ENCODE results near the gene DNAH8. TPM values are rescaled to one million over a fixed set of nuclear protein-coding genes. Genes with fewer than 3 reads are reported as not detected.

The DNAH8 gene, protein sequence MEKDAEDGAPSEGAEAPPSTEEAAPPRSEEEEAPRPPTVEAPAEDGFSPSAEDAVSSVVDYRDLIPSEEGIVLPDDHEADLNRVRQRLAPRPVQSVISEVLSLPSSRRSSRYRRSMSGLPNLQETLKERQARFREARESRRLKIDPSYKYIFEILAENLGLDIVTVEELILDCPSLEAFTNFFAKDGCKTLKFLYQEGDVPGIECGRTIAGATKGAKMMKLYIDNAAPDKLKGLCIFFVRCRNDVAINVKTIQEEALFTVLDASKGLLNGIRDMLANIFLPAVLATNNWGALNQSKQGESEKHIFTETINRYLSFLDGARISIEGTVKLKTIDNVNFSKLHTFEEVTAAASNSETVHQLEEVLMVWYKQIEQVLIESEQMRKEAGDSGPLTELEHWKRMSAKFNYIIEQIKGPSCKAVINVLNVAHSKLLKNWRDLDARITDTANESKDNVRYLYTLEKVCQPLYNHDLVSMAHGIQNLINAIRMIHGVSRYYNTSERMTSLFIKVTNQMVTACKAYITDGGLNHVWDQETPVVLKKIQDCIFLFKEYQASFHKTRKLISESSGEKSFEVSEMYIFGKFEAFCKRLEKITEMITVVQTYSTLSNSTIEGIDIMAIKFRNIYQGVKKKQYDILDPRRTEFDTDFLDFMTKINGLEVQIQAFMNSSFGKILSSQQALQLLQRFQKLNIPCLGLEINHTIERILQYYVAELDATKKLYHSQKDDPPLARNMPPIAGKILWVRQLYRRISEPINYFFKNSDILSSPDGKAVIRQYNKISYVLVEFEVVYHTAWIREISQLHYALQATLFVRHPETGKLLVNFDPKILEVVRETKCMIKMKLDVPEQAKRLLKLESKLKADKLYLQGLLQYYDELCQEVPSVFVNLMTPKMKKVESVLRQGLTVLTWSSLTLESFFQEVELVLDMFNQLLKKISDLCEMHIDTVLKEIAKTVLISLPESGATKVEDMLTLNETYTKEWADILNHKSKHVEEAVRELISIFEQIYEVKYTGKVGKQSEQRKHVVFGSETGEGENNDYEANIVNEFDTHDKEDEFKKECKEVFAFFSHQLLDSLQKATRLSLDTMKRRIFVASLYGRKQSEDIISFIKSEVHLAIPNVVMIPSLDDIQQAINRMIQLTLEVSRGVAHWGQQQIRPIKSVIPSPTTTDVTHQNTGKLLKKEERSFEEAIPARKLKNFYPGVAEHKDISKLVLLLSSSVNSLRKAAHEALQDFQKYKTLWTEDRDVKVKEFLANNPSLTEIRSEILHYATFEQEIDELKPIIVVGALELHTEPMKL (N-terminal part only)
- total RNA-seq (2021; fragmentation: NEBNext Ultra II Directional; extraction: Animal tissue kit (Norgen Biotek cat#: 25700)) = not detected
- long read RNA-seq = 0 reads

DNA sequence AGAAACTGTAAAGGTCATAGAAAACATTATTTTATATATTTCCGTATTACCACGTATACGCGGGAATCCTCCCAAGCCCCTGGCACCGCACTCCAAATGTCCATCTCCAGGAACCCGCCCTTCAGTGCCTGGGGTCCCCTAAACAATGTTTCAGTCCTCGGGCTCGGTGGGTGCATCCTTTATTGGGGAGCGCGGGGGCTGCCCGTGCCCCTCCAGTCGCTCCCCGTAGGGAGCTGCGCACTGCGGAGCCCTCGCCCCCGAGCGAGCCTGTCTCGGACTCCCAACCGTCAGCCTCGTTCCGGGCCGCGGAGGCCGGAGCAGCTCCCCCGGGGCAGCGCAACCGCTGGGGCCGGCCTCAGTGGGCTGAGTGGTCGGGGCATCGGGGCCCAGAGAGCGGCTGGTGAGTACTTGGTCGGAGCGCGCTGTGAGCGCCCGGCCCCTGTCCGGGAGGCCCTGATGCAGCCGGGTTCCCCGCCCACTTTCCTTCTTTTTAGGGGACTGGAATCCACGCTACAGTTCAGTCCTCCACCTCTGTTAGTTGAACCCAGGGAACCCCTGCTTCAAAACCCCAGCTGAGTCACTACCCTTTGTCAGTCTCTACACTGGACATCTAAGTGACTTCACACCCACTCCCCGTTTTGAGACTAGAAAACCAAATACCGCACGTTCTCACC lies at the start of gene DNAH8:
Gene DNAH8, plus strand, starts transcription at position 296 of the 674 bp plus-strand sequence. CDS start 7,499 bp downstream, outside the sequence.
- H3K9me3 Mint-ChIP-seq = peaks cover 1% of the 10 kb centered on the region; the same call in 1 of the 2 replicates
- H3K36me3 Mint-ChIP-seq (ENCODE audit: low read depth) = no peaks in the 10 kb centered on the region
- H3K4me1 Mint-ChIP-seq (ENCODE audit: low read depth) = peaks cover 13% of the 10 kb centered on the region
- no peak for DNase-seq
- TF ChIP-seq, protein P1, sequence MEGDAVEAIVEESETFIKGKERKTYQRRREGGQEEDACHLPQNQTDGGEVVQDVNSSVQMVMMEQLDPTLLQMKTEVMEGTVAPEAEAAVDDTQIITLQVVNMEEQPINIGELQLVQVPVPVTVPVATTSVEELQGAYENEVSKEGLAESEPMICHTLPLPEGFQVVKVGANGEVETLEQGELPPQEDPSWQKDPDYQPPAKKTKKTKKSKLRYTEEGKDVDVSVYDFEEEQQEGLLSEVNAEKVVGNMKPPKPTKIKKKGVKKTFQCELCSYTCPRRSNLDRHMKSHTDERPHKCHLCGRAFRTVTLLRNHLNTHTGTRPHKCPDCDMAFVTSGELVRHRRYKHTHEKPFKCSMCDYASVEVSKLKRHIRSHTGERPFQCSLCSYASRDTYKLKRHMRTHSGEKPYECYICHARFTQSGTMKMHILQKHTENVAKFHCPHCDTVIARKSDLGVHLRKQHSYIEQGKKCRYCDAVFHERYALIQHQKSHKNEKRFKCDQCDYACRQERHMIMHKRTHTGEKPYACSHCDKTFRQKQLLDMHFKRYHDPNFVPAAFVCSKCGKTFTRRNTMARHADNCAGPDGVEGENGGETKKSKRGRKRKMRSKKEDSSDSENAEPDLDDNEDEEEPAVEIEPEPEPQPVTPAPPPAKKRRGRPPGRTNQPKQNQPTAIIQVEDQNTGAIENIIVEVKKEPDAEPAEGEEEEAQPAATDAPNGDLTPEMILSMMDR (IDR thresholded peaks at IDR 0.05) = no peak
- no peak within 1 kb of the TSS for H3K4me3 Mint-ChIP-seq
- peaks cover 9% of the 10 kb centered on the region for H3K27me3 Mint-ChIP-seq (ENCODE audit: insufficient read depth)
- H3K27ac Mint-ChIP-seq = no peak within 1 kb of the TSS

DNA sequence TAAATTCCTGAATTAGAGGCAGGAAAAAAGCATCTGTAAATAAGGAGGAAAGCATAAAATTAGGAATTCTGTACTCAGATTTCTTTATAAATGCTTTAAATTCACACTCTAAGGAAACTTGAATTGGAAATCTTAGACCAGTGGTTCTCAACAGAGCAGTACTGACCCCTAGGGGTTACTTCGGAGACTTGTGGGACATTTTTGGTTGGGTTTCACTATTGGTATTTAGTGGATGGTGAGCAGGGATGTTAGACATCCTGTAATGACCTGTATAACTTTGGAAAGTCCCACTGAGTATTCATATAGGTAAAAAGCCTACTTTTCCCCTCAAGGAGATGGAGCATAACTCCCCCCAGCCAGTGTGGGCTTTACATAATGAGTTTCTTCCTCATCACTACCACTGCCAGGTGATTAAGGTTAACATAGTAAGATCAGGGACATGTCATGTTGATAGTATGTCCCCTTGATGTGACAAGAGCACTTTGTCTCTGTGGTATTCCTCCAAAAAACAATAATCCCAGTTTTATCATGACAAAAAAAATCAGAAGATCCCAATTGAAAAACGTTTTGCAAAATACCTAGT lies 43.1 kb upstream of the DNAH8 start:
- Mint-ChIP-seq H3K27me3 (ENCODE audit: insufficient read depth) (peaks cover 2% of the 10 kb centered on the region; the same call in 1 of the 2 replicates), H3K4me1 (ENCODE audit: low read depth) (no peaks in the 10 kb centered on the region), H3K27ac (no peak overlapping the region), H3K36me3 (ENCODE audit: low read depth) (peaks cover 5% of the 10 kb centered on the region; the same call in 1 of the 2 replicates), H3K4me3 (no peak overlapping the region), H3K9me3 (no peaks in the 10 kb centered on the region)
- DNase-seq = peak; percentile 55
- TF ChIP-seq, protein P1 (IDR thresholded peaks at IDR 0.05) = peak; percentile 86

DNA sequence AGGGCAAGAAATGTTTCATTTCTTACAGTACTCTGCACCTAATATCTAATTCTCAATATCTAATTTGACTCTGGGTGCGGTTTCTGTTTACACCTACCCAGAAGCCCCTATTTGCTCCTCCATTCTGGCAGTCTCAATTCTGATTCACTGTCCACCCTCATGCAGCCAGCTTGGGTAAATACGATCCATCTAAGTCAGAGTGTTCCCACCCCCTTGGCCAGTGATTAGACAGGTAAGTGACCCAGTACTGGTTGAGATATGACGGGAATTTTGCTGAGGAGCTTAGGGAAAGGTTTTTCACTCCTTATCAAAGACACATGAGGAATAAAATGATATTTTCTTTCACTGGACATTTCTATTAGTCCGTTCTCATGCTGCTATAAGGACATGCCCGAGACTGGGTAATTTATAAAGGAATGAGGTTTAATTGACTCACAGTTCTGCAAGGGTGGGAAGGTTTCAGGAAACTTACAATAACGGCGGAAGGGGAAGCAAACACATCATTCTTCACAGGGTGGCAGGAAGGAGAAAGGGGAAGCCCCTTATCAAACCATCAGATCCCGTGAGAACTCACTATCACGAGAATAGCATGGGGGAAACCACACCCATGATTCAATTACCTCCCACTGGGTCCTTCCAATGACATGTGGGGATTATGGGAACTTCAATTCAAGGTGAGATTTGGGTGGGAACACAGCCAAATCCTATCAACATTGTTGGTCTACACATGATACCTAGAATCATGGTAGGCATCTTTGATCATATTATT lies 41.5 kb upstream of the DNAH8 start:
- no peak for DNase-seq
- Mint-ChIP-seq H3K4me3 (no peak overlapping the region), H3K4me1 (ENCODE audit: low read depth) (no peaks in the 10 kb centered on the region), H3K27me3 (ENCODE audit: insufficient read depth) (no peaks in the 10 kb centered on the region; the same call in 1 of the 2 replicates), H3K27ac (no peak overlapping the region), H3K9me3 (no peaks in the 10 kb centered on the region), H3K36me3 (ENCODE audit: low read depth) (peaks cover 7% of the 10 kb centered on the region; the same call in 1 of the 2 replicates)
- TF ChIP-seq, protein P1 (IDR thresholded peaks at IDR 0.05) = no peak

DNA sequence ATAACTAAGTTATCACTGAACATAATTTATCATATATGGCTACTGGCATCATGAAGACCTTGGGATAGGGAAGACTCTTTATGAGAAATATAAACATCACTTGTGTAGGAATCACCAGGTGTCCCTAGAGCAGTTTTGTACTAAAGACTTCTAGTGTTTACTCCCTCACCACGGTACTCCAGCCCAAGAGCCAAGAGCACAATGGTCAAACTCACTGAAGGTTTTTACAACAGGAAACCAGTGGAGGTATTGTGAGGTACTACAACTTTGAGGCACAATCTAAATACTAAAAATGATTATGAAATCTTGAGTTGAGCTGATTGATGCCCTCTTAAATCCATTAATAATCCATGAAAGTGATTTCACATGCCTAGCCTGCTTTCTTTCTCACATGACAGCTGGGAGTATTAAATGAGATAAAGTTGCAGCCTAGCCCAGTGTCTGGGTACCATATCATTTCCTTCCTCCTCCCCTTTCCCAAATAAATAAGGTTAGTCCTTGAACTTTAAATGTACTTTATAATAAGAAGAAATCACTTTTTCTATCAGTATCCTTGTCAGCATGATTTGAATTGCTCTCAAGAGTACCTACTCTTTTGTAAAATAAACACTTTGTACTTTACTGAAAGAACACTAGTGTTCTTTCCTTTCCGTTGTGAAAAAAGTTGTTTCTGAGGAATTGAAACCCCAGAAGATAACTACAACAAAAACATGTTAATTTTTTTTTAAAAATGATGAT lies 38.7 kb upstream of the DNAH8 start:
- no peak overlapping the region for H3K27ac Mint-ChIP-seq
- no peak overlapping the region for H3K4me3 Mint-ChIP-seq
- H3K4me1 Mint-ChIP-seq (ENCODE audit: low read depth) = no peaks in the 10 kb centered on the region
- no peak for DNase-seq
- H3K9me3 Mint-ChIP-seq = no peaks in the 10 kb centered on the region
- TF ChIP-seq, protein P1 (IDR thresholded peaks at IDR 0.05) = no peak
- H3K36me3 Mint-ChIP-seq (ENCODE audit: low read depth) = peaks cover 7% of the 10 kb centered on the region; the same call in 1 of the 2 replicates
- no peaks in the 10 kb centered on the region; the same call in 1 of the 2 replicates for H3K27me3 Mint-ChIP-seq (ENCODE audit: insufficient read depth)

All from HFFc6 (cell line).